ENCODE data around the gene ZDHHC9. TPM values are rescaled to one million over a fixed set of nuclear protein-coding genes. Genes with fewer than 3 reads are reported as not detected.

Gene ZDHHC9
- total RNA-seq, 4 donors from 2014 or later: 23.4 to 61.0 (median 31.7) TPM

DNA sequence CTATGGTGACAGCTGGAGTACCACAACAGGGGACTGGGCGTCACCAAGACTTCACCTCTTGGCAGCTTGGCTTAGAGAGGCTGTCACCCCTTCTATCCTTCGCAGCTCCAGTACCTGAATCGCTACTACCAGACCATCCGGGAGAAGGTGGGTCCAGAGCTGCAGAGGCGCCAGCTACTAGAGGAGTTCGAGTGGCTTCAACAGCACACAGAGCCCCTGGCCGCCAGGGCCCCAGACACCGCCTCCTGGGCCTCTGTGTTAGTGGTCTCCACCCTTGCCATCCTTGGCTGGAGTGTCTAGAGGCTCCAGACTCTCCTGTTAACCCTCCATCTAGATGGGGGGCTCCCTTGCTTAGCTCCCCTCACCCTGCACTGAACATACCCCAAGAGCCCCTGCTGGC lies 75.5 kb downstream of the ZDHHC9 start:
- no peak for TF ChIP-seq CTCF (IDR thresholded peaks at IDR 0.05; ENCODE audit: low read depth)

DNA sequence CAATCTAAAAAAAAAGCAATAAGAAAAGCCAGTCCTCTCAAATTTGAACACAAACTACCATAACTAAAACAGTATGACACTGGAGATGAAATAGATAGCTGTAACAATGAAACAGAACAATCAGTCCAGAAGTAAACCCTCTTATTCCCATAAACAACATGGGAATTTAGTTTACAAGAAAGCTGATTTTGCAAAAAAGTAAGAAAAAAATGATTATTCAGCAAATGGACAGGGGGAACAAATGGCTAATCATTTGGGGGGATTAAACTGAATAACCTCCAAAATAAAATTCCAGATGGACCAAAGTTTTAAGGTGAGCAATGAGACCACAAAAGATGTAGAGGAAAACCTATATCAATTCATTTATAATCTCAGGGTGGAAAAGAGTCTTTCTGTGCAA lies 80.0 kb downstream of the ZDHHC9 start:
- TF ChIP-seq CTCF (IDR thresholded peaks at IDR 0.05; ENCODE audit: low read depth): no peak

DNA sequence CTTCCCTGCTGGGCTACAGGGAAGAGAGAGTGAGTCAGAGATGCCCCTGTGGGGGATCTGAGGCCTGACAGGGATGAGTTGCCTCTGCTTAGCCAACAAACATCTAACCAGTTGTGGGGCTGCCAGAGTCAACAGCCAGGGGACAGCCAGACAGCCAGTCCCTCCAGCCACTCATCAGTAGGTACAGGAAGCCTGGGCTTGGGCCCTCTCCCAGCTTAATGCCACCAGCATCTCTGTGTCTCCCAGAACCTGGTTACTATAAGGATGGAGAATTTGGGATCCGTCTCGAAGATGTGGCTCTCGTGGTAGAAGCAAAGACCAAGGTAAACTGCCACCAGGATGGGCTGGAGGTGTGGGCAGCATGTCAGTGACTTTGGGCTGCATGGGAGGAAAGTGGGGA lies 81.2 kb downstream of the ZDHHC9 start:
- no peak for TF ChIP-seq CTCF (IDR thresholded peaks at IDR 0.05; ENCODE audit: low read depth)

DNA sequence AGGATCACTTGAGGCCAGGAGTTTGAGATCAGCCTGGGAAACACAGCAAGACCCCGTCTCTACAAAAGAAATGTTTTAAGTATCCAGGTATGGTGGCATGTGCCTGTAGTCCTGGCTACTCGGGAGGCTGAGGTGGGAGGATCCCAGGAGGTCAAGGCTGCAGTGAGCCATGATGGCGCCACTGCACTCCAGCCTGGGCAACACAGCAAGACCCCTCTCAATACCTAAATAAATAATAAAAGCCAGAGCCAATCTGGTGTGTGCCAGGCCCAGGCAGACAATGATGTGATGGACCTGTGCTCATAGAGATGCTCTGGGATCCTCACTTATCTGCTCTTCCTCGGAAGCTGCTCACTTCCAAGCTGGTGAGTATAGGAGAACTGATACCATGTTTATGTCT lies 82.1 kb downstream of the ZDHHC9 start:
- TF ChIP-seq CTCF (IDR thresholded peaks at IDR 0.05; ENCODE audit: low read depth): no peak

GRCh38 chrX:129760981-129761380 lies 82.7 kb downstream of the ZDHHC9 start:
- no peak for TF ChIP-seq CTCF (IDR thresholded peaks at IDR 0.05; ENCODE audit: low read depth)

- no peak for TF ChIP-seq CTCF (IDR thresholded peaks at IDR 0.05; ENCODE audit: low read depth)
Observed at GRCh38 chrX:129760155-129760554, 83.5 kb downstream of the ZDHHC9 start.

GRCh38 chrX:129759576-129760061 lies 84.1 kb downstream of the ZDHHC9 start:
- TF ChIP-seq CTCF (IDR thresholded peaks at IDR 0.05; ENCODE audit: low read depth): no peak
